Measurements from ENCODE around the gene CDK5RAP1.

CDK5RAP1 gene

DNA sequence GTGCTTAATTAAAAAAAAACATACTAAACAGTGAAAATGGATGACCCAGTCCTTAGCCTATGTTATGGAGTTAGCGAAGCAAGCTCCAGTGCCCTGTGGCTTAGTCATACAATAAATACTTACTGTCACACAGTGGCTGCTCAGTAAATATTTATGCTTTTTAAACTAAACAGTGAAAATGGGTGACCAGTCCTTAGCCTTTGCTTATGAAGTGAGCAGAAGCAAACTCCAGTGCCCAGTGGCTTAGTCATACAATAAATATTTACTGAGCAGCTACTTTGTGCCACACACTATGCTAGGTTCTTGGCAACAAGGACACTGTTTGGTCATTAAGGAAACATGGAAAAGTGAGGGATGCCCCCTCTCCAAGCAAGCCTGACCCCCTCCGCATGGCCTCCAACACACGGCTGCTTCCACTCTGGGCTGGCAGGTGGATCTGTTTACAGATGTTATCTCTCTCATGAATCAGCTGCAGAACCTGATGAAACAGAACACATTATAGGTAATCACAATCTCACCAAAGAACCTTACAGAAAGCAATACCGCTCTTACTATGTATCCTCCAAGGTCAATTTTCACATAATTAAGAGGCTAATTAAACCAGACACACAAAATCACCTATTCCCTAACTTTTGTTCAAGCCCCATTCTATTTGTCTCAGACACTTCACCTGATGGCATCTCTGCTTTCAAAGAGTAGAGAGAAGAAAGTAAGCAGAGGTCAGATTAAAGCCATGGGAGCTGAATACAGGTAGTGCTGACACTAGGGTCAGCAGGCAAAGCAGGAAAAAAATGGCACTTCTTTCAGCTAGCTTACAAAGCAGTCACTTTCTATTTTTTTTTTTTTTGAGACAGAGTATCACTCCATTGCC, 27.3 kb downstream of the CDK5RAP1 start:
- ChIA-PET POLR2A (interaction anchor here (0.7 kb wide), 1 partner anchor 27 kb away, joined by 3 read pairs; the partner anchor contains the start of gene CDK5RAP1), CTCF (no interaction called here)
- TF ChIP-seq NFRKB (IDR thresholded peaks at IDR 0.05) (no peak), CTBP1 (IDR thresholded peaks at IDR 0.05; ENCODE audit: borderline replicate concordance) (no peak), LEF1 (IDR thresholded peaks at IDR 0.05; ENCODE audit: borderline replicate concordance) (no peak), ELF4 (IDR thresholded peaks at IDR 0.05) (no peak), FOXM1 (IDR thresholded peaks at IDR 0.05; ENCODE audit: borderline replicate concordance) (no peak), ARNT (IDR thresholded peaks at IDR 0.05) (no peak), FOXK2 (IDR thresholded peaks at IDR 0.05) (no peak), BHLHE40 (IDR thresholded peaks at IDR 0.05; ENCODE audit: borderline replicate concordance) (no peak), TARDBP (IDR thresholded peaks at IDR 0.05) (no peak)
- DNase-seq (ENCODE audit: extremely low spot score), result no peak

DNA sequence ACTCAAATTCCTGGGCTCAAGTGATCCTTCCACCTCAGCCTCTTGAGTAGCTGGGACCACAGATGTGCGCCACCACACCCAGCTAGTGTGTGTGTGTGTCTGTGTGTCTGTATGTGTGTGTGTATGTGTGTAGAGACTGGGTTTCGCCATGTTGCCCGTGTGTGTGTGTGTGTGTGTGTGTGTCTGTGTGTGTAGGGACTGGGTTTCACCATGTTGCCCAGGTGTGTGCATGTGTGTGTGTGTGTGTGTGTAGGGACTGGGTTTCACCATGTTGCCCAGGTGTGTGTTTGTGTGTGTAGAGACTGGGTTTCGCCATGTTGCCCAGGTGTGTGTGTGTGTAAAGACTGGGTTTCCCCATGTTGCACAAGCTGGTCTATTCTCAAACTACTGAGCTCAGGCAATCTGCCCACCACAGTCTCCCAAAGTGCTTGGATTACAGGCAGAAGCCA, 28.3 kb downstream of the CDK5RAP1 start:
- POLR2A ChIA-PET, result no interaction called here
- DNase-seq (ENCODE audit: extremely low spot score), result no peak
- TF ChIP-seq ZNF384 (IDR thresholded peaks at IDR 0.05) (no peak), FOXM1 (IDR thresholded peaks at IDR 0.05; ENCODE audit: borderline replicate concordance) (no peak)
- CTCF ChIA-PET, result no interaction called here

GRCh38 chr20:33370291-33370690, 31.0 kb downstream of the CDK5RAP1 start:
- ChIA-PET CTCF (no interaction called here), POLR2A (no interaction called here)
- no peak for DNase-seq (ENCODE audit: extremely low spot score)
- no peak for TF ChIP-seq ZNF384 (IDR thresholded peaks at IDR 0.05)
- no peak for TF ChIP-seq ELF4 (IDR thresholded peaks at IDR 0.05)
- TF ChIP-seq FOXM1 (IDR thresholded peaks at IDR 0.05; ENCODE audit: borderline replicate concordance), result no peak
- TF ChIP-seq NFRKB (IDR thresholded peaks at IDR 0.05), result no peak

- TF ChIP-seq FOXK2 (IDR thresholded peaks at IDR 0.05) (no peak), ELF4 (IDR thresholded peaks at IDR 0.05) (no peak), FOXM1 (IDR thresholded peaks at IDR 0.05; ENCODE audit: borderline replicate concordance) (no peak), TARDBP (IDR thresholded peaks at IDR 0.05) (no peak), HDGF (IDR thresholded peaks at IDR 0.05; ENCODE audit: borderline replicate concordance) (no peak), SP1 (IDR thresholded peaks at IDR 0.05) (no peak), CTBP1 (IDR thresholded peaks at IDR 0.05; ENCODE audit: borderline replicate concordance) (no peak), ZNF384 (IDR thresholded peaks at IDR 0.05) (no peak), FOXA1 (IDR thresholded peaks at IDR 0.05) (no peak), LEF1 (IDR thresholded peaks at IDR 0.05; ENCODE audit: borderline replicate concordance) (no peak), ARNT (IDR thresholded peaks at IDR 0.05) (no peak), SUZ12 (IDR thresholded peaks at IDR 0.05) (no peak), NFRKB (IDR thresholded peaks at IDR 0.05) (no peak), PKNOX1 (IDR thresholded peaks at IDR 0.05) (no peak), L3MBTL2 (conservative IDR thresholded peaks at IDR 0.05) (no peak), BHLHE40 (IDR thresholded peaks at IDR 0.05; ENCODE audit: borderline replicate concordance) (no peak)
- no peak for DNase-seq (ENCODE audit: extremely low spot score)
- ChIA-PET POLR2A (no interaction called here), CTCF (no interaction called here)
These were observed 38.4 kb downstream of the CDK5RAP1 start for GRCh38 chr20:33362898-33363297.

DNA sequence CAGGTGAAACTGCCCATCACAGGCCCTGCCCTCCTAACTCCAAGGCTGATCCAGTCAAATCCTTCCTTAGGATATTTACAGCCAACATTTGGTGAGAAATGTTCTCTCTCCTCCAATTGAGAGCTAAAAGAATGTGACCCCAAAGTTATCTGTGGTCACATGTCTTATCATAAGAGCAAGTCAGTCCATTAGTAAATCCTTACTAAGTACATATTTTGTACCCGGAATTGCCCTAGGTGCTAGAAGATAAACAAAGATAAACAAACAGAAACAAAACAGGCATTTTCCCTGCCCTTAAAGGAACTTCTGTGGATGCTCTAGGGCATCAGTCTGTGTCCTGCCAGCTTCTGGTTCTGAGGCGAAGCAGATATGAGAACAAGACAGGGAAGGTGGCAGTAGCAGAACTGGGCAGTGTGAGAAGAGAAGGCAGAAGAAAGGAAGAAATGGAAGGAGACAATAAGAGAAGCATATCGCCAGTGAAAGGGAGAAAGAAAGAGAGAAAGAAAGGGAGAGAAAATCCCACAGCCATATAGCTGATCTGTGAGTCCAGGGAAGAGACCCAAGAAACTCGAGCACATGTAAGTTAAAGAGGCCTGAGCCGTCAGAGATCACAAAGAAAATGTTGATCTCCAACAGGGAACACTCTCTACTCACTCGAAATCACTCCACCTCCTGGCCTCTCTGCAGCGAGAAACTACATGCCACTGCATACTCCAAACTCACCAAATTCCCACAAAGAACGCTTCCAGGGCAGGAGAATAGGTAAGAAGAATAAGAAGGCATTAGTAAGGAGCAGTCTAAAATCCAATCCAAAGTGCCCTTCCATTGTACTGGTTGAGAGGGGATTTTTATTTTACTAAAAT, 41.7 kb downstream of the CDK5RAP1 start:
- ChIA-PET POLR2A (no interaction called here), CTCF (no interaction called here)
- DNase-seq (ENCODE audit: extremely low spot score), result no peak
- no peak for TF ChIP-seq NFRKB (IDR thresholded peaks at IDR 0.05)
- TF ChIP-seq TARDBP (IDR thresholded peaks at IDR 0.05), result no peak
- TF ChIP-seq ELF4 (IDR thresholded peaks at IDR 0.05), result no peak
- no peak for TF ChIP-seq HDGF (IDR thresholded peaks at IDR 0.05; ENCODE audit: borderline replicate concordance)
- no peak for TF ChIP-seq FOXK2 (IDR thresholded peaks at IDR 0.05)
- TF ChIP-seq CTBP1 (IDR thresholded peaks at IDR 0.05; ENCODE audit: borderline replicate concordance), result no peak
- no peak for TF ChIP-seq BHLHE40 (IDR thresholded peaks at IDR 0.05; ENCODE audit: borderline replicate concordance)
- TF ChIP-seq SUZ12 (IDR thresholded peaks at IDR 0.05), result no peak

DNA sequence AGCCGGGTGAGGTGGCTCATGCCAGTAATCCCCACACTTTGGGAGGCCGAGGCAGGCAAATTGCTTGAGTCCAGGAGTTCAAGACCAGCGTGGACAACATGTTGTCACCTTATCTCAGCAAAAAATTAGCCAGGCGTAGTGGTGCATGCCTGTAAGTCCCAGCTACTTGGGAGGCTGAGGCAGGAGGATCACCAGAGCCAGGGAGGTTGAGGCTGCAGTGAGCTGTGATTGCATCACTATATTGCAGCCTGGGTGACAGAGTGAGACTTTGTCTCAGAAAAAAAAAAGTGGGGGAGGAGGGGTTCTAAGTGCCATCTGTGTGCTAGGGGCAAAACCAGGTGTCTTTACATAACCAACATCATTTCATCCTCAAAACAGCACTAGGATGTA, 48.3 kb downstream of the CDK5RAP1 start:
- no peak for DNase-seq (ENCODE audit: extremely low spot score)
- POLR2A ChIA-PET, result no interaction called here
- CTCF ChIA-PET, result no interaction called here
- TF ChIP-seq NFRKB (IDR thresholded peaks at IDR 0.05) (no peak), CTBP1 (IDR thresholded peaks at IDR 0.05; ENCODE audit: borderline replicate concordance) (no peak), ZNF384 (IDR thresholded peaks at IDR 0.05) (no peak), ARNT (IDR thresholded peaks at IDR 0.05) (no peak)

DNA sequence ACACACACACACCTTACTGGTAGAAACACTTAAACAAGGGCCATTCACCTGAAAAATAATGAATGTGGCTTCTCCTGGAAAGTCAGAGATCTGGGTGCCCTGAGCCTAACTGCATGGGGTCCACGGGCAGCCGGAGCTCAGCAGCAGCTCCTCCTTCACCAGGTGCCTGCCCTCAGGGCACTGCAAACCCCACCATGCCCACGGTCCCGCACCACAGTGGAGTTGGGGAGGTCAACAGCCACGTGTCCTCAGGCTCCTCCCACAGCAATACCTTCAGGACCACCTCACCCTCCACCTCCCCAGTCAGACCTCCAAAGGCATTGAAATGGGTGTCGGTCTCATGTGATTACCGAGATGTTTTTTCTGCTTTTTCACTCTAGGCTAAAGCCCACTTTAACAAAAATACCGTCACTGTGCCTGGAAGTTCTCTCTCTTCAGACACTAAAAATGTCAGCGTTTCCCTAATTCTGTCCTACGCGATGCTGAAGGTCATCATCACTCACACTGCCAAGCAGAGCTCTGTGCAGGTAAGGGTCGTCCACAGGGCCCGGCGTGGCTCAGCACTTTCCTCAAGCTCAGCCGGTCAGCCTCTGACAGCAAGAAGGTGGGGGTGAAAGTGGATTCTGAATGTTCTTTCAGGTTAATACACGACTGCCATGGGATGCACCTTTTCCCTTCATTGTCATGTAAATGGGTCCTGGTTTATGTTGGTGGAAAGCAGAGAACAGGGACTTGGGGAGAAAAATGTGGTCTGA, 48.9 kb downstream of the CDK5RAP1 start:
- DNase-seq (ENCODE audit: extremely low spot score), result no peak
- POLR2A ChIA-PET, result no interaction called here
- CTCF ChIA-PET, result no interaction called here
- TF ChIP-seq LEF1 (IDR thresholded peaks at IDR 0.05; ENCODE audit: borderline replicate concordance) (no peak), ZNF384 (IDR thresholded peaks at IDR 0.05) (no peak), BHLHE40 (IDR thresholded peaks at IDR 0.05; ENCODE audit: borderline replicate concordance) (no peak), ELF4 (IDR thresholded peaks at IDR 0.05) (no peak), L3MBTL2 (conservative IDR thresholded peaks at IDR 0.05) (no peak)
